Activated CD8-positive, alpha-beta memory T cell treated with anti-CD3 and anti-CD28 coated beads for 24 hours (primary cell): ENCODE data around the gene APBB2.

ENCODE experiments used
- DNase-seq: peaks from one replicate; pipeline ENCODE4 v3.0.0-alpha.2; 2020

Gene APBB2

GRCh38 chr4:41214136-41214824 lies at the start of gene APBB2:
TSS of gene APBB2 (minus strand) at chr4:41214542. CDS start at chr4:41033254, 181,288 bp downstream.
- DNase-seq, result peak; percentile 68

- DNase-seq, result no peak
These were observed 47.9 kb upstream of the APBB2 start for GRCh38 chr4:41262198-41262597.

GRCh38 chr4:41260116-41260733 lies 45.9 kb upstream of the APBB2 start:
- DNase-seq, result no peak

- DNase-seq, result no peak
These were observed 44.4 kb upstream of the APBB2 start for GRCh38 chr4:41258783-41259182.

GRCh38 chr4:41257906-41258305 lies 43.6 kb upstream of the APBB2 start:
- no peak for DNase-seq

- peak; percentile 62 for DNase-seq
These were observed 43.0 kb upstream of the APBB2 start for GRCh38 chr4:41257257-41257901.

- DNase-seq, result peak; percentile 59
These were observed 42.5 kb upstream of the APBB2 start, which contains the start of gene UCHL1 for GRCh38 chr4:41256740-41257256. TSS of gene UCHL1 (plus strand) at chr4:41256928. CDS start at chr4:41256977, 49 bp downstream.

- no peak for DNase-seq
These were observed 41.9 kb upstream of the APBB2 start for GRCh38 chr4:41256131-41256739.

GRCh38 chr4:41245983-41246382 lies 31.6 kb upstream of the APBB2 start:
- no peak for DNase-seq

- no peak for DNase-seq
These were observed 27.6 kb upstream of the APBB2 start for GRCh38 chr4:41241919-41242318.

GRCh38 chr4:41236508-41236907 lies 22.2 kb upstream of the APBB2 start:
- DNase-seq, result no peak

- no peak for DNase-seq
These were observed 21.7 kb upstream of the APBB2 start for GRCh38 chr4:41236032-41236431.

GRCh38 chr4:41232856-41233255 lies 18.5 kb upstream of the APBB2 start:
- DNase-seq, result no peak

GRCh38 chr4:41232406-41232805 lies 18.1 kb upstream of the APBB2 start:
- no peak for DNase-seq

GRCh38 chr4:41227902-41228301 lies 13.6 kb upstream of the APBB2 start:
- no peak for DNase-seq

GRCh38 chr4:41221850-41222645 lies 7.7 kb upstream of the APBB2 start:
- no peak for DNase-seq

- DNase-seq, result no peak
These were observed 5.1 kb upstream of the APBB2 start for GRCh38 chr4:41219421-41219950.

GRCh38 chr4:41218703-41219102 lies 4.4 kb upstream of the APBB2 start:
- no peak for DNase-seq

GRCh38 chr4:41217374-41217773 lies 3.0 kb upstream of the APBB2 start:
- no peak for DNase-seq

GRCh38 chr4:41217020-41217333 lies 2.6 kb upstream of the APBB2 start:
- no peak for DNase-seq

- peak; percentile 76 for DNase-seq
These were observed 2.1 kb upstream of the APBB2 start for GRCh38 chr4:41216294-41217019.

- peak; percentile 69 for DNase-seq
These were observed 1.6 kb upstream of the APBB2 start for GRCh38 chr4:41215969-41216293.
